Activated CD4-positive, alpha-beta T cell treated with anti-CD3 and anti-CD28 coated beads for 1 hour (primary cell): ENCODE data around the gene SAMHD1.
"Not testable (repeated sequence)": the region's sequence is repeated elsewhere in the genome, so short reads cannot be mapped to it uniquely, and the experiment has no call there.

Experiments
- DNase-seq: peaks from one replicate; pipeline ENCODE4 v3.0.0-alpha.2; 2020

Gene SAMHD1

GRCh38 chr20:36951198-36951978, at the start of gene SAMHD1:
SAMHD1 (minus strand) TSS chr20:36951708; CDS start chr20:36951643, 65 bp downstream.
- peak; percentile 79 for DNase-seq

DNA sequence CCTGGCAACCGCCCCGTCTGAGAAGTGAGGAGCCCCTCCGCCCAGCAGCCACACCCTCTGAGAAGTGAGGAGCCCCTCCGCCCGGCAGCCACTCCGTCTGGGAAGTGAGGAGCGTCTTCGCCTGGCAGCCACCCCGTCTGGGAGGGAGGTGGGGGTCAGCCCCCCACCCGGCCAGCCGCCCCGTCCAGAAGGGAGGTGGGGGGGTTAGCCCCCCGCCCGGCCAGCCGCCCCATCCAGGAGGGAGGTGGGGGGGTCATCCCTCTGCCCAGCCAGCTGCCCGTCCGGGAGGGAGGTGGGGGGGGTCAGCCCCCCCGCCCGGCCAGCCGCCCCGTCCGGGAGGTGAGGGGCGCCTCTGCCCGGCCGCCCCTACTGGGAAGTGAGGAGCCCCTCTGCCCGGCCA, 48.7 kb upstream of the SAMHD1 start:
- DNase-seq = not testable (repeated sequence)

GRCh38 chr20:36998652-36999051, 47.1 kb upstream of the SAMHD1 start:
- DNase-seq = no peak

GRCh38 chr20:36997121-36997520, 45.6 kb upstream of the SAMHD1 start:
- DNase-seq = no peak

GRCh38 chr20:36994221-36994620, 42.7 kb upstream of the SAMHD1 start:
- DNase-seq = not testable (repeated sequence)

DNA sequence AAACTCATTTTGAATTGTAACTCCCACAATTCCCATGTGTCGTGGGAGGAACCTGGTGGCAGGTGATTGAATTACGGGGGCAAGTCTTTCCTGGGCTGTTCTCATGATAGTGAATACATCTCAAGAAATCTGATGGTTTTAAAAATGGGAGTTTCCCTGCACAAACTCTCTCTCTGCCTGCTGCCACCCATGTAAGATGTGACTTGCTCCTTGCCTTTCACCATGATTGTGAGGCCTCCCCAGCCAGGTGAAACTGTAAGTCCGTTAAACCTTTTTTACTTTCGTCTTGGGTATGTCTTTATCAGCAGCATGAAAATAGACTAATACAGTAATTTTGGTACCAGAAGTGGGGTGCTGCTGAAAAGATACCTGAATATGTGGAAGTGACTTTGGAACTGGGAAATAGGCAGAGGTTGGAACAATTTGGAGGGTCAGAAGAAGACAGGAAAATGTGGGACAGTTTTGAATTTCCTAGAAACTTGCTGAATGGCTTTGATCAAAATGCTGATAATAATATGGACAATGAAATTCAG, 41.4 kb upstream of the SAMHD1 start:
- no peak for DNase-seq

- DNase-seq = no peak
Measured at GRCh38 chr20:36991703-36992102, 40.2 kb upstream of the SAMHD1 start.

- DNase-seq = no peak
Measured at GRCh38 chr20:36989797-36990196, 38.3 kb upstream of the SAMHD1 start.

DNA sequence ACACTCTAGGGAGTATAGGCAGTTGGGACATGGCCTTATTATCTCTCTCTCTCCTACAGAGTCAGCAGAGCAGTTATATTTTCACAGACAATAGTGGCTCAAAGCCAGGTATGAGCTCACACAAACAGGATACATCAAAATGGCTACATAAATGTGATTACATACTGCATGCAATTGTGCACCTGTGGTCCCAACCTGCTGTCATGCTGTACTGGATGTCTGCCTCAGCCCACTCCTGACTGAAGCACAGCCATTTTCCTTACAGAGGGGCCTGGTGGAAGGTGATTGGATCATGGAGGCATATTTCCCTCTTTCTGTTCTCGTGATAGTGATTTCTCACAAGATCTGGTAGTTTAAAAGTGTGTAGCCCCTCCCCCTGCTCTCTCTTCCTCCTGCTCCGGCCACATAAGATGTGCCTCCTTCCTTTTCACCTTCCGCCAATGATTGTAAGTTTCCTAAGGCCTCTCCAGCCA, 37.0 kb upstream of the SAMHD1 start:
- no peak for DNase-seq

- no peak for DNase-seq
Measured at GRCh38 chr20:36984257-36984638, 32.7 kb upstream of the SAMHD1 start.

DNA sequence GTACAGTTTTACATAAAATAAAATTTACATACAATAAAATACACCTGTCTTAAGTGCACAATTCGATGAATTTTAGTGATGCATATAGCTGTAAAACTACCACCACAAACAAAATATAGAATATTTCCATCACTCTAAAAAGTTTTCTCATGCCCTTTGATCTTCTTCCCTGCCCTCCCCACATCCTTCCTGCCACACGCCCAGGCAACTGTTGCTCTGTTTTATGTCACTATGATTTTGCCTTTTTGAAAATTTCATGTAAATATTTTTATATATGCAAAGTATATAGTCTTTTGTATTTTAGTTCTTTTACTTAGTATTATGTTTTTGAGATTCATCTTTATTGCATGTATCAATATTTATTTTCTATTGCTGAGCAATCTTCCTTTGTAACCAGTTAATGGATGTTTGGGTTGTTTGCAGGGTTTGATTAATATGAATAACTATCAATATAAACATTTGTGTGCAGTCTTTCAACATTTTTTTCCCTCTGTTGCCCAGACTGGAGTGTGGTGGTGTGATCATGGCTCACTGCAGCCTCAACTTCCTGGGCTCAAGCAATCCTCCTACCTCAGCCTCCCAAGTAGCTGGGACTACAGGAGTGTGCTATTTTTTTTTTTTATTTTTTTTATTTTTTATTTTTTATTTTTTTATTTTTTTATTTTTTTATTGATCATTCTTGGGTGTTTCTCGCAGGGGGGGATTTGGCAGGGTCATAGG, 23.8 kb upstream of the SAMHD1 start:
- DNase-seq = peak; percentile 36

GRCh38 chr20:36974660-36975059, 23.2 kb upstream of the SAMHD1 start:
- no peak for DNase-seq

DNA sequence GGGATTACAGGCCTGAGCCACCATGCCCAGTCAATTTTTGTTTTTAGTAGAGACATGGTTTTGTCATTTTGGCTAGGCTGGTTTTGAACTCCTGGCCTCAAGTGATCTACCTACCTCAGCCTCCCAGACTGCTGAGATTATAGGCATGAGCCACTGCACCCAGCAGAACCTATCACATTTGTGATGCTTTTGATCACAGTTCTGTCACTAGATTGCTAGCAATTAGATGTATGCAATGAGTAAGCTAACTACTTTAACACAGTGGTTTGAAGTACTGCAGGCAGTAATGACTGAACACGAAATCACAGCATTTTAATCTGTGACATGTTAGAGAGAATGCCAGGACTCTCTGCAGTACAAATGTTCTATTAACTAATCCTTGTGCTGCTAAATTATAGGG, 19.6 kb upstream of the SAMHD1 start:
- DNase-seq = no peak

- peak; percentile 19 for DNase-seq
Measured at GRCh38 chr20:36969478-36970186, 18.1 kb upstream of the SAMHD1 start.

- no peak for DNase-seq
Measured at GRCh38 chr20:36969051-36969450, 17.5 kb upstream of the SAMHD1 start.

GRCh38 chr20:36967636-36968035, 16.1 kb upstream of the SAMHD1 start:
- DNase-seq = no peak

- DNase-seq = not testable (repeated sequence)
Measured at GRCh38 chr20:36966965-36967364, 15.5 kb upstream of the SAMHD1 start.

DNA sequence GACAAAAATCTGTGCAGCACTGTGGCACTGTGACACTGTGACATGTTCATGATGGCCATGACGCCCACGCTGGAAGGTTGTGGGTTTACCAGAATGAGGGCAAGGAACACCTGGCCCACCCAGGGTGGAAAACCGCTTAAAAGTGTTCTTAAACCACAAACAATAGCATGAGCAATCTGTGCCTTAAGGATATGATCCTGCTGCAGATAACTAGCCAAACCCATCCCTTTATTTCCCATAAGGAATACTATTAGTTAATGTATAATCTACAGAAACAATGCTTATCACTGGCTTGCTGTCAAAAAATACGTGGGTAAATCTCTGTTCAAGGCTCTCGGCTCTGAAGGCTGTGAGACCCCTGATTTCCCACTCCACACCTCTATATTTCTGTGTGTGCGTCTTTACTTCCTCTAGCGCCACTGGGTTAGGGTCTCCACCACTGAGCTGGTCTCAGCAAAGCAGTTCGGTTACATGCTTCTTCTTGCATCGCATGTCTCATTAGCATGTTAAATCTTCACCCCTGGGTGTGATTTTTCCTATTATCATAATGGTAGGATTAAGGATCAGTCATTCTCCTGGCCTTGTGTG, 10.9 kb upstream of the SAMHD1 start:
- not testable (repeated sequence) for DNase-seq

- no peak for DNase-seq
Measured at GRCh38 chr20:36959242-36959641, 7.7 kb upstream of the SAMHD1 start.

- no peak for DNase-seq
Measured at GRCh38 chr20:36957875-36958667, 6.6 kb upstream of the SAMHD1 start.

DNA sequence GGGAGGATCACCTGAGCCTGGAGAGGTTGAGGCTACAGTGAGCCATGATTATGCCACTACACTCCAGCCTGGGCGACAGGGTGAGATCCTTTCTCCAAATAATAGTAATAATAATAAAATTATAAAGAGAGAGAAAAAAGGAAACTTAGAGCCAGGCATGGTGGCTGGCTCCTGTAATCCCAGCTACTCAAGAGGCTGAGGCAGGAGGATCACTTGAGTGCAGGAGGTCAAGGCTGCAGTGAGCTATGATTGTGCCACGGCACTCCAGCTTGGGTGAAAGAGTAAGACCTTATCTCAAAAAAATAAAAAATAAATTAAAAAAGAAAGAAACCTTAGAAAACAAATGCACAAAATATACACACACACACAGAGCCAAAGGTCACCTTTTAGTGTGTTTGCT, 5.2 kb upstream of the SAMHD1 start:
- no peak for DNase-seq

- no peak for DNase-seq
Measured at GRCh38 chr20:36956016-36956415, 4.5 kb upstream of the SAMHD1 start.
